HG03520 (cell line): ENCODE results near the gene NLN.
"Not testable (repeated sequence)": the region's sequence is repeated elsewhere in the genome, so short reads cannot be mapped to it uniquely, and the experiment has no call there.

Source experiments
- ATAC-seq: cut with Tn5 transposase; IDR thresholded peaks from one replicate; pipeline ENCODE4 v1.9.1; 2021; ENCODE audit warnings: mild to moderate bottlenecking, moderate library complexity; ENCODE audit not compliant: unreplicated experiment

Gene NLN

GRCh38 chr5:65769539-65769938, 47.5 kb downstream of the NLN start:
- ATAC-seq, result no peak

DNA sequence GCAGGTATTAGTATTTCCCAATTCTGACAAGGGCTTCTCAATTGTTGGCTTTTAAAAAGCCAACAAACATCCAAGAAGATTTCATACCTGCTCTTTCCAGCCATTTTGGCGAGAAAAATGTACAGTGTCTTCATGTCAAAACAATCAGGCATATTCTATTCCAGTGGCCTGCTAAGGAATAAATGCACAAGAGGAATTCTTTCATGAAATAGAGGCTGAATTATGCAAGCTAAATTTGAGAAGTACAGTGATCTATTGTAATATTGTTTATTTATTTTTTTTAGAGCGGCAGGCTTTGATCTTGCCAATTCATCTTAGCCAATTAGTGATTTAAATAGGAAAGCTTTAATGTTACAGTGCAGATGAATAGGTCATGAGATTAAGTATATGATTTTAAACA, 49.3 kb downstream of the NLN start:
- ATAC-seq, result no peak

DNA sequence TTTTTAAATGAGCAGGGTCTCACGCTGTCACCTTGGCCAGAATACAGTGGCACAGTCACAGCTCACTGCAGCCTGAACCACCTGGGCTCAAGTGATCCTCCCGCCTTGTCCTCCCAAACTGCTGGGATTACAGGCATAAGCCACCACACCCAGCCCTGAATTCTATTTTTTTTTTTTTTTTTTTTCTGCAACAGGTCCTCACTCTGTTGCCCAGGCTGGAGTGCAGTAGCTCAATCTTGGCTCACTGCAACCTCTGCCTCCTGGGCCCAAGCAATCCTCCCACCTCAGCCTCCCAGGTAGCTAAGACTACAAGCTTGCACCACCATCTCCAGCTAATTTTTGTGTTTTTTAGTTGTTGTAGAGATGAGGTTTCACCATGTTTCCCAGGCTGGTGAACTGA, 51.0 kb downstream of the NLN start:
- not testable (repeated sequence) for ATAC-seq

GRCh38 chr5:65774346-65774745, 52.3 kb downstream of the NLN start:
- ATAC-seq, result no peak

DNA sequence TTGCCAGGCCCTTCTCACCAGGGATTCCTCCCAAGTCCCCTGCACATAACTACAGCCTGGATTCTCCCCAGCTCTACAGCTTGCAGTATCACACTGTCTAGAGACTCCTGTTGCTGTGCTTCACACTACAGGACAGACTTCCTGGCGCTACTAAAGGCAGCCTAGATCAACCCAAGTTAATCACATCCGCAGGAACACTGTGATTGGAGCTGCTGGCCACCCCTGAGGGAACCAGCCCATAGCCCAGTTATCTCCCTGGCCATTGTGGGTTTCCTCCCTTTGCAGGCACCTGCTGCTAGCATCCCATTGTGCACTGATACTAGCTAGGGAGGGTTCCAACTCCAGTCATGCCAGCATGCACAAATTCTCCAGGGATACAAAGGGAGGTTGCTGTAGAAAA, 53.5 kb downstream of the NLN start:
- no peak for ATAC-seq

- ATAC-seq, result no peak
Observed at GRCh38 chr5:65776441-65777141, 54.6 kb downstream of the NLN start.

GRCh38 chr5:65778126-65778525, 56.1 kb downstream of the NLN start:
- no peak for ATAC-seq

GRCh38 chr5:65779643-65780042, 57.6 kb downstream of the NLN start:
- ATAC-seq, result peak; percentile 63

GRCh38 chr5:65788296-65788695, 66.3 kb downstream of the NLN start:
- not testable (repeated sequence) for ATAC-seq

DNA sequence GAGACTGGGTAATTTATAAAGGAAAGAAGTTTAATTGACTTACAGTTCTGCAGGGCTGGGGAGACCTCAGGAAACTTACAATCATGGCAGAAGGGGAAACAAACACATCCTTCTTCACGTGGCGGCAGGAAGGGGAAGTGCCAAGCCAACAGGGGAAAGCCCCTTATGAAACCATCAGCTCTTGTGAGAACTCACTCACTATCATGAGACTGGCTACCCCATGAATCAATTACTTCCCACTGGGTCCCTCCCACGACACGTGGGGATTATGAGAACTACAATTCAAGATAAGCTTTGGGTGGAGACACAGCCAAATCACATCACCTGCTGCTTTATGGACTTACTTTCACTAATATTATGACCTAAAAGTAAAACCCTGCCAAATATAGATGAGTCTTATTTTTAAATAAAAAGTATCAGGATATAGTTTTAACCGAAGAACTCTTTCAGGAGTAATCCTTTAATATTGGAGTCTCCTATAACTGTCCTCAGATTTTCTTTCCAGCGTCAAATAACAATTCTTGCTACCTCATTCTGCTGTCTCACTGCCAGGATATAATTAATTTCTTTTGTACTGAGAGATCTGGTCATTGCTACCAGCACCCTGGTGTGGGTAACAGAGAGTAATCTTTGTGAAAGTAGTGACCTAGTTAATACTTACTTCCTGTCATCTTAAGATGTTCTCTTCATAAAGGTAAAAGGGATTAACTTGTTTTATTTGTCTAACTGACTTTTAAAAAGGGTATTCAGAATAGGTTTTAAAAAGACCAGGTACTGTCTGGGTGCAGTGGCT, 68.6 kb downstream of the NLN start:
- no peak for ATAC-seq

DNA sequence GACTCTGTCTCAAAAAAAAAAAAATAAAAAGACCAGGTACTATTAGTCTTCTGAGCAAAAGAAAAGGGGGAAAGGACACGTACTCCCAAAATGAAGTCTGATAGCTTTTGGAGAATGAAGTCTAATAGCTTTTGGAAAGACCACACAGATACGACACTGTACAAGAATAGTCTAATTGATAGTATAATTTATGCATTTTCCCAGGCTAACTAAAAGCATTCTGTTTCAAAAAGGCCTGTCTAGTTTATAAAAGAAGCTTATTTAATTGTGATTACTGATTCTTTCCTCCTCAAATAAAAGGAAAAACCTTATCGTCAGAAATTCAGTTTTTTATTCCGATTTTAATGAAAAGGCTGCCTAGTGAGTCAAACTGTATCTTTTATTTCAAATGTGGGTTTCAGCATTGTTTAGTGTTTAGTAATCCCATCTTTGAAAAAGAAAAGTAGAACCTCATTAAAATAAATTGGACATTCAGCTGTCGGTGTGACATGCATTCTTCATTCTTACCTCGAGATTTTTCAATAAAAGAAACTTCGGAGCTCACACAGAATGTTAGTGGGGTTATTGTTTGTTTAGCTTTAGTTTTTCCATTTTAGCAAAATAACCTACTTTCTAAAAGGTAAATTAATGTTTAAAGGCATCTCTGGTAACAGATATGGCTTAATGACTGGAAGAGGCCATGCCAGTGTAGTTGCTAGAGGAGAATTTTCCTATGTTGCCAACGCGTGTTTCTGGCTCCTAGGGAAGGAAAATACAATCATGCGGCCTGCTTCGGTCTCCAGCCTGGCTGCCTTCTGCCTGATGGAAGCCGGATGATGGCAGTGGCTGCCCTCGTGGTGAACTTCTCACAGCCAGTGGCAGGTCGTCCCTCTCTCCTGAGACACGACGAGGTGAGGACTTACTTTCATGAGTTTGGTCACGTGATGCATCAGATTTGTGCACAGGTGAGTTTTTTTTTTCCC, 70.0 kb downstream of the NLN start:
- ATAC-seq, result no peak

DNA sequence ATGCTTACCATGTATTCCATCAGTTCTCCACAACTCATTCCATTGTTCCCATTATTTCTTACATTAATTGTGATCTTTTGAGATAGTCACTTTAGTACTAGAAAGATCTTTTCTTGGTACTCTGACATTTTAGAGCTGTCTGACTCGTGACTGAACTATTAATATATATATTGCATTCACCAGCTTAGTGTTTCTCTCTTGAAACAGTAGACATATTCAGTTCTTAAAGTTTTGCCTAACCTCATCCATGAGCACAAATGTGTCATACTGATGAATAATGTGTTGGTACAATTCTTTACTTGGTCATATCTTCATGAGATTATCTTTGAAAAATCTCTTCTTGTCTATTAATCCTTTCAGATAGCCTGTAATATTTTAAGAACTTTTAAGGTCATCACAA, 74.3 kb downstream of the NLN start:
- ATAC-seq, result no peak

GRCh38 chr5:65796751-65797316, 74.8 kb downstream of the NLN start:
- no peak for ATAC-seq

DNA sequence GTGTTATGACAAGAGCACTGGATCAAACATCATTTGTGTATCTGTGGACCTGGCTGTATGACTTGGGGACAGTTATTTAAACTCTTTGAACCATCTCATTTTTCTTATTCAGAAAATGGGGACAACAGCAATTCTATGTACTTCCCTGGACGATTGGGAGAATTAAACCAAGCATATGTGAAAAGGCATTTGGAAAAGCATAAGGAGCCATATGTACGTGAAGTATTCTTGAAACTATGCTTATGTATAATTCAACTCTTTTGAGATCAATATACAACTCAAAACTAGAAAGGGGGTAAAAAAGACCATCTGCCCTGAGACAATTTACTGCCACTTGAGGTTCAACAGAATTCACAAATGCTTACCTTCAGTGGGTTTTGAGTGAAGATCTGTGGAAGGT, 75.5 kb downstream of the NLN start:
- no peak for ATAC-seq

- ATAC-seq, result no peak
Observed at GRCh38 chr5:65799857-65800256, 77.9 kb downstream of the NLN start.

DNA sequence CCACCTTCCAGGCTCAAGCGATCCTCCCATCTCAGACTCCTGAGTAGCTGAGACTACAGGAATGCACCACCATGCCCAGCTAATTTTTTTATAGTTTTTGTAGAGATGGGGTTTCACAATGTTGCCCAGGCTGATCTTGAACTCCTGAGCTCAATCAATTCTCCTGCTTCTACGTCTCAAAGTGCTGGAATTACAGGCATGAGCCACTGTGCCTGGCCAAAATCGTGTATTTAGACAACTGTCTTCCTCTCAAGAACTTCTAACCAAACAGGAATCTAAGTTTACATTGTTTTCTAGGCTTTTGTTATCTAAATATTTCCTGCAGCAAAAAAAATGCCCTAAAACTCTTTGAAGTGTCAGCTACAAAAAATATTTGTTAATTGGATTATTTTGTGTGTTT, 78.8 kb downstream of the NLN start:
- no peak for ATAC-seq

DNA sequence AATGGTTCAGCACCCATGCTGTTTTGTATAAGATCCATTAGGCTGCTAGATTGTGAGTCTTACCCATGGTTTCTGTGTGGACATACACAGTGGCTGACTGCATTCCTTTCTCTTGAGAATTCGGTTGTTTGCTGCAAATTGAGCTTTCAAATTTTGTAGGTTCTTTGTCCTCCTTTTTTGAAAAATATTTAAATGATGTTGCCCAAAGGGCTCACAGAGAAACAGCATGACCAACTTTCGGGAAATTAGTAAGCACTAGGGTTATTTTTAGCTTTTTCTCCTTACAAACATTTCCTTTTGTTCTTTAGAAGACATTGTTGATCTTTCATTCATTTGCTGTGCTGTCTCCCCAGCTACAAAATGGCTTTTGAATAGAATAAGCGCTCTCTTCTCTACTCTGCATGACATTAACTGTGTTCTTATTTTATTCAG, 79.4 kb downstream of the NLN start:
- ATAC-seq, result no peak

GRCh38 chr5:65802080-65802479, 80.1 kb downstream of the NLN start:
- ATAC-seq, result no peak

GRCh38 chr5:65802820-65803219, 80.8 kb downstream of the NLN start:
- ATAC-seq, result no peak

DNA sequence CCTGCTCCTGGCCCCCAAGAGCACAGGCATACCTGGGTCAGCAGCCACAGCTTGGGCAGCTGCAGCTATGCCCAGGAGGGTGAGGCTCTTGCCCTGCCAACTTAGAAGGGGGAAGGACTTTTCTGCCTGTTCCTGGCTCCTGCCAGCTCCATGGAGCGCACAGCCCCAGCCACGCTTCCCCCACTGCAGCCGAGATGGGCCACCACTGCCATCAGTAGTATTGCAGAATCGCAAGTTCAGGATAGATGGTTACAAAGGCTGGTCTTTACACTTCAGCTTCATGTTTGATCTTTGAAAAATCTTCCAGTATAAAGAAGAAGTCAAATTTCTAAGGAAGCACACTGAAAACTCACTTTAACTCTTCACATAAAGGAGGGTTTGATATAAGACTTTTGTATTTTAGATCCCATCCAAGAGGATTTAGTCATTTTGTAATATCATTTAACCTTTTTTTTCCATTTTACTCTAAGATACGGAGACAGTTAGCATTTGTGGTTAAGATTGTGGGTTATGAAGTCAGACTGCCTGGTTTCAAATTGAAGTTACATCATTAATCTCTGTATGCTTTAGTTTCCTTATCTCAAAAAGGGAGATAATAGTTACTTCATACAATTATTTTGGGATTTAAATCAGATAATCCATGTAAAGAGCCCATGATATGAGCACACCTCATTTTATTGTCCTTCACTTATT, 81.8 kb downstream of the NLN start:
- no peak for ATAC-seq
